GM18861 (cell line): ENCODE results near the gene TOB1.

ENCODE experiments used
- ATAC-seq: cut with Tn5 transposase; IDR thresholded peaks from one replicate; pipeline ENCODE4 v1.9.1; 2021; ENCODE audit not compliant: unreplicated experiment

The TOB1 gene

GRCh38 chr17:50833510-50834428, 32.4 kb downstream of the TOB1 start:
- no peak for ATAC-seq

- ATAC-seq: no peak
Observed at GRCh38 chr17:50832864-50833381, 33.2 kb downstream of the TOB1 start.

GRCh38 chr17:50832267-50832863, 33.8 kb downstream of the TOB1 start:
- ATAC-seq: no peak

GRCh38 chr17:50831471-50831928, 34.7 kb downstream of the TOB1 start:
- ATAC-seq: no peak

- ATAC-seq: no peak
Observed at GRCh38 chr17:50830994-50831393, 35.2 kb downstream of the TOB1 start.

GRCh38 chr17:50830352-50830751, 35.8 kb downstream of the TOB1 start:
- ATAC-seq: no peak

GRCh38 chr17:50829332-50829731, 36.8 kb downstream of the TOB1 start:
- ATAC-seq: no peak

GRCh38 chr17:50828508-50829170, 37.5 kb downstream of the TOB1 start:
- no peak for ATAC-seq

GRCh38 chr17:50825188-50825587, 41.0 kb downstream of the TOB1 start:
- ATAC-seq: no peak

GRCh38 chr17:50824429-50824828, 41.7 kb downstream of the TOB1 start:
- ATAC-seq: no peak

GRCh38 chr17:50822550-50822949, 43.6 kb downstream of the TOB1 start:
- ATAC-seq: no peak

GRCh38 chr17:50820651-50821050, 45.5 kb downstream of the TOB1 start:
- no peak for ATAC-seq

GRCh38 chr17:50818921-50819657, 47.1 kb downstream of the TOB1 start:
- no peak for ATAC-seq

- ATAC-seq: no peak
Observed at GRCh38 chr17:50818261-50818660, 47.9 kb downstream of the TOB1 start.

GRCh38 chr17:50817838-50818237, 48.3 kb downstream of the TOB1 start:
- ATAC-seq: no peak

- ATAC-seq: no peak
Observed at GRCh38 chr17:50816771-50817751, 49.1 kb downstream of the TOB1 start.

GRCh38 chr17:50816271-50816670, 49.9 kb downstream of the TOB1 start:
- ATAC-seq: no peak

GRCh38 chr17:50815400-50815799, 50.8 kb downstream of the TOB1 start:
- no peak for ATAC-seq

- no peak for ATAC-seq
Observed at GRCh38 chr17:50813583-50813982, 52.6 kb downstream of the TOB1 start.
